Tibial nerve (tissue), 3 donors: Measurements from ENCODE around the gene FBXO44.
A peak's percentile ranks its signal among the peaks of the same experiment; 100 is the strongest.

Source experiments
- CTCF ChIP-seq, 5 experiments: fragments of 200-600 bp in 3 of 5; fragments of 450-650 bp in 2 of 5; sonication (generic) in 3 of 5; IDR thresholded peaks; one replicate each; pipeline ENCODE4 v1.5.1; 2016 to 2019; ENCODE audit warnings: antibody characterized with exemption in 5 of 5, mild to moderate bottlenecking in 3 of 5, moderate library complexity in 2 of 5
- POLR2A ChIP-seq, 2 donors: fragments of 450-650 bp; IDR thresholded peaks; one replicate each; pipeline ENCODE4 v1.6.1; 2017; ENCODE audit warnings: antibody characterized with exemption in 2 of 2, mild to moderate bottlenecking in 2 of 2, moderate library complexity in 2 of 2

DNA sequence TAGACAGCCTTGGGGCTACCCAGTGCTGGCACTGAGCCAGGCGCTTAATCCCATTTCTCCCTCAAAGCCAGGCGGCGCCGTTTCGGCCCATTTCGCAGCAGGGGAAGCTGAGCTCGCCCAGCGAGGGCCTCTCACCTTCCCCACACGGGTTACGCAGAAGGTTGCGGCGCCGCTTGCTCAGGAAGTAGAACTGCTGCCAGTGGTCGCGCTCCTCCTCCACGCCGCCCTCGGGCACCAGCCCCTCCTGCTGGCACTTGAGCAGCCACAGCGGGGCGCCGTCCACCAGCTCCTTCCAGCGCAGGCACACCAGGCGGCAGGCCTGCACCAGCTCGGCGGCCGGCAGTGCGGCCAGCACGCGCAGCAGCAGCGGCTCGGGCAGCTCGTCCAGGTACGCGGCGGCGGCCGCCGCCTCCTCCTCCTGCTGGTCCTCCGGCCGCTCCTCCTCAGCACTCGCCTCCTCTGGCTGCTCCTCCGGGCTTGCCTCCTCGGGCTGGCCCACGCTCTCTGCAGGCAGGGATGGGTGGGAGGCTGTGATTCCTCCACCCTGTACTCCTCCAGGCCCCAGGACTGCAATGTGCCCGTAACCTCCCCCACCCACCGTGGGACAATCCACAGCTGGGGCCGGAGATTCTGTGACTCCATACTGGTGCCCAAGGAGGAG lies 4.2 kb upstream of the FBXO44 start:
- TF ChIP-seq CTCF (IDR thresholded peaks at IDR 0.05) (peak; percentile 48 to 89 (median 69)), POLR2A (IDR thresholded peaks at IDR 0.05) (no peak)
